NCI-H748 treated with DMSO at 0.1 percent for 48 hours (cell line): ENCODE results near the gene ACTL8.

Experiments used
- DNase-seq: peaks from one replicate; lab custom pipeline; 2025; lab: John Stamatoyannopoulos, UW

The ACTL8 gene, protein sequence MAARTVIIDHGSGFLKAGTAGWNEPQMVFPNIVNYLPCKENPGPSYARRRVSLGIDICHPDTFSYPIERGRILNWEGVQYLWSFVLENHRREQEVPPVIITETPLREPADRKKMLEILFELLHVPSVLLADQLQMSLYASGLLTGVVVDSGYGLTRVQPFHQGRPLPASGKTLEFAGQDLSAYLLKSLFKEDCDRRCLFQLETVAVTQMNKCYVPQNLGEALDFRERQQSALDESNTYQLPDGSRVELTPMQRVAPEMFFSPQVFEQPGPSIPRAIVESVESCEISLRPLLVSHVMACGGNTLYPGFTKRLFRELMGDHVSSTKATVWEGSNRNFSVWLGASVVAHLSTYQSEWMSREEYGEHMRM

GRCh38 chr1:17755120-17755519 is at the start of gene ACTL8:
TSS of gene ACTL8 (plus strand) at chr1:17755333. CDS start at chr1:17823009, 67,676 bp downstream.
- no peak for DNase-seq

DNA sequence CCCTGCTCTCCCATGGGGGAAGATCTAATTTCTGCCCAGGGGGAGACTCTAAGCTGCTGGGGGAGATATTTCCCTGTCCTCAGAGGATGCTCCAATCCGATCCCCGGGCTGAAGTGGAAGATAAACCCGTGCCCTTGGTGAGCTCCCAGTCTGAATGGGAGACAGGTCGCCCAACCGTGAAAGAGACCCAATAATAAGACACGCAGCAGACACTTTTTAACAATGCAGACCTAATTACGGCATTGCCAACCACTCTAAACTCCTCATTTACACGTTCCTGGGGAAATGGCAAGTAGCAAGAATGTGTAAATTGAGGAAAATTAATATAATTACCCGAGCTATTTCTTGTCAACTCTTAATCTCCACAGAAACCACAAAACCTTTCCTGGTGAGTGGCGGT is 48.7 kb upstream of the ACTL8 start:
- no peak for DNase-seq

- DNase-seq: no peak
These were observed 45.2 kb upstream of the ACTL8 start for GRCh38 chr1:17709981-17710380.

DNA sequence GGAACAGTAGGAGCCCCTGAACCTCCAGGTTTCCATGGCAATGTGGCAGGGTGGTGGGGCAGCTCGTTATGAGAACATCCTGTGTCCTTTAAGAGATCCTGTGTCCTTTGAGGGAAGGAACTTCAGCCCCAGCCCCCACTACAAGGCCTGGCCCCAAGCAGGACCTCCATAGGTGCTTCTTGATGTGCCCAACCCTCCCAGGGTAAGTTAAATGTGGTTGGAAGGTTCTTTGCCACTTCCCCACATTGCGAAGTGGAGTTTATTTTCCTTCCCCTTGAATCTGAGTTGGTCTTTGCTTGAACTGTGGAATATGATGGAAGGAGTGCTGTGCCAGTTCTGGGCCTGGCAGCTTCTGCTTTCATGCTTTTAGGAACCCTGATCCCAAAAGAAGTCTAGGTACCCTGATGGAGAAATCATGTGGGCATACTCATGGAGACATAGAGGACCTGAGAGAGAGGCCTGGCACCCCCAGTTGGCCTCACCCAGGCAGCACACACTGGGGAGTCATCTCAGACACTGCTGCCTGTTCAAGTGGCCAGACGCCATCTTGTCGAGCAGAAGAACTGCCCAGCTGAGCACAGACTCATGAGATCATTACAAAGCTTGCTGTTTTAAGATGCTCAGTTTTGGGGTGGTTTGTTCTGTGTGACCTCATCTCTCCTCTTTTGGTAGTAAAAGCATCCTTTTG is 44.1 kb upstream of the ACTL8 start:
- no peak for DNase-seq

DNA sequence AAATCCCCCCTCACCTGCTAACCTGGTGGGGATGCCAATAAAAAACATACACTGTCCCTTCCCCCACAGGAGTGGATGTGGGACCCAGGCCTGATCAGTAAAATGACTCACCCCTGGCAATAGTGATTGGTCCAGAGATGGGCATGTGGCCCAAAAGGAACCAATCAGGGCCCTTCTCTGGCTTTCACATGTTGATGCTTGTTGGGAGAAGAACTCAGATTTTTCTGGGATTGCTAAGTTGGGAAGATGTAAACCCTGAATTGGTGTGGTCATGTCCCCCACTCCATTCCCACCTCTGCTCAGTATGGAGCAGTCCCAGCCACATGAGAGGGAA is 43.6 kb upstream of the ACTL8 start:
- no peak for DNase-seq

GRCh38 chr1:17711941-17712340 is 43.2 kb upstream of the ACTL8 start:
- DNase-seq: no peak

DNA sequence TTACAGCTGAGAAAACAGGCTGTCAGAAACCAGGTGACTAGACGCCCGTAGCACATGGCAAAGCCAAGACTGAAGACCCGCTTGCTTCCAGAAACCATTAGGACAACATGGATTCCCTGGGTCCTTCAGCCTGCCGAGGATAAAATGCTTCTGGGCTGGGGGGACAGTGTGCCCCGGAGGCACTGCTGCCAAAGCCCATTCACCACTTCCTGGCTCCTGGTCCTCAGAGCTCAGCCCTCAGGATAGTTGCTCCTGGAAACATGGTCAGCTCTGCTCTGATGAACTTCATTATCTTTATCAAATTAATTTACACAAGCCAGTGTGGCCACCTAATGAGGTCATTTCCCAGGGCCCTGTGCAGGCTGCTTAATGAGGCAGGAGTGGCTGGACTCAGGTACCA is 41.1 kb upstream of the ACTL8 start:
- DNase-seq: no peak

DNA sequence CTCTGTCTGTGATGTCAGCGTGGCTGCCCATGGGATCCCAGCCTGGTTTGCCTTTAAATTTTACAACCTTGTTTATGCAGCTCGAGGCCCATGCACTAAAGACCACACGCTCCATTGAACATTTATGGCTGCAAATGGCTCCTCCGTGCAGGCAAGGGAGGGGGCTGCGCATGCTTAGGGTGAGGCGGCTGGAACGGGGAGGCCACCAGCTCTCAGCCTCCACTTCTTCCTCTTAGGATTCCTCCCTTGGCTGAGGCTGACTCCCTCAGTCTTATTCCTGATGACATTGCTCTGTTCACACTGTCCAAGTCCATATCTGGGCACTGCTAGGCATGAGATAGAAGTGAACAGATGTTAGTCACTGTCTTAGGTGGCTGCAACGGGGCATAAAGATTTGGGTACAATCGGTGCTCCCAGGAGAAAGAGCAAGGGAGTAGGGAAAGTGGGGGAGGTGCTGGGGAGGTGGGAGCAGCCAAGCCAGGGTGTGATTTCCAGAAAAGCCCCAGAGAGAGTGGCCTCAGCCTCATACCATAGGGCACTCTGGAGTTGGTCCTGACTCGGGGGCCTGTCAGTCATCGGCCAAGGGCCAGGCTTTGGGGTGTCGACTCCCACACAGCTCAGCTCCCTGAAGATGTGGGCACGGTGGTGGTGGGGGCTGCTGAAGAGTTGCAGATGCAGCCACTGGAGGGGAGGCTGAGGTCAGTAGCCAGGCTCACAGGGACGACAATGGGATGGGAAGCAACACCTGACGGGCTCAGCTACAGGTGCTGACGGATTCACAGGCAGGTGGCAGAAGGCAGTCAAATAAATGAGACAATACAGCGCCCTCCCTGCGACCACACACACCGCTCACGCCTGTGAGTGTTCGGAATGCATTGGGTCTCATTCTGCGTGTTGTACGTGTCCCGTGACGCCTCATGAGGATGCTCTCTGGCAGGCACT is 37.3 kb upstream of the ACTL8 start:
- no peak for DNase-seq

DNA sequence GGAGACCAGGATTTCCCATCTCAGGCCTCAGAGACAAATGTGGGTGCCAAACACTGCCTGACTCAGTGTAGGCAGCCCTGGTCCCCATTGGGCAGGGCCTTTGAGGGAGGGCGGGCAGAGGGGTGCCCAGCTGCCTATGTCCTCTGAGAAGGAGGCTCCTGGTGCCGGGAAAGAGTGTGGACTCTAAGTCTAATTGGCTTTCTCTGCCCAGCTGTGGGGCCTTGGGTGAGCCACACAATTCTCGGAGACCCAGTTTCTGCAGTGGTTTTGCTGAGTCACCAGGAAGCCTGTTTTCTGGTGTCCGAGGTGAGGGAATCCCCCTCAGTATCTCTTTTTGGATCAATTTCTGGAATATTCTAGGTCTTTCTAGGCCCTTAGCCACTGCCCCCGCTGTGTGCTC is 35.3 kb upstream of the ACTL8 start:
- DNase-seq: no peak

DNA sequence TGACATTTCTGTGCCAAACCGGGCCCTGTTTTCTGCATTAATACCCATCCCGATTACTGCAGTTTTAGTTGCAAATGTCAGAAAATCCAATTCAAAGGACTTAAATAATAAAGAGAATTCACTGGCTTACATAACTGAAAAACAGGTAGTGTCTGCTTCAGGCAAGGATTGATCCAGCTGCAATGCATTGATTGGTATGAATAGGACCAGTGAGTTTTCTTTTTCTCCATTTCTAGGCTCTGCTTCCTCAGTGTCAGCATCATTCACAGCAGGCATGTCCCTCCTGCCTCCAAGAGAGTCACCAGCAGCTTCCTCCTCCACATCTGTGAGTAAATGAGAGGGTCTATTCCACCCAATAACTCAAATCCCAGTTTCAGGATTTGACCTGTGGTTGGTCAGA is 33.7 kb upstream of the ACTL8 start:
- DNase-seq: no peak

DNA sequence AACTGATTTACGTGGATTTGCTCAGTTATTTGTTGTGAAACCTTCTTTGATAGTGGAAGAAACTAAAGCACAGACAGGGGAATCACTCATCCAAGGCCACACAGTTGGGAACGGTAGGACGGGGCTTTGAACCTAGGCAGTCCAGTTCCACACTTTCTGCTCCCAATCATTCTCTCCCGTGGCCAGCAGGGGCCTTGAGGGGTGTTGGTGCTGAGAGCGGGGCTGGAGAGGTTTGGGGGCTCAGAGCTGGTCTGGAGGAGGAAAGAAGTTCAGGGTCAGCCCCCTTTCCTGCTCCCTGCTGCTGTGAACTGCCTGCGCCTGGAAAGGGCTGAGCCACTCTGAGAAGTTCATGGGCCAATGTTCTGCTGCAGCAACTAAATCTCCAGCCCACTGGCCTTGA is 31.4 kb upstream of the ACTL8 start:
- no peak for DNase-seq

DNA sequence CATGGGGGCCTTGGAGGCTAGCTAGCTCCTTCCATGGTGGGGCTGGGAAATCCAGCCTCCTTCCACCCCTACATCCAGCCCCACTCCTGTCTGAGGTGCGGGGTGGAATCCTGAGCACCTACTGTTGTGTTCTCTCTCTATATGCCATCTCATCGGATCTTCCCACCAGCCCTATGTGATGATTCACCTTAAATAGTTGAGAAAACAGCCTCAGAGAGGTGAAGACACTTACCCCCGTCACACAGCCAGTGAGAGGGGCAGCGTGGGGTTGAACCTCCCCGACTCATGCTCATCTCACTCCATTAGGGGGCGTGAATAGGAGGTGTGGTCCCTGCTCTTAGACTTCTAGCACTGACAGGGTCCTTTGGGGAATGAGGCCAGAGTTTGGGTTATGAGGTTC is 31.0 kb upstream of the ACTL8 start:
- DNase-seq: no peak

DNA sequence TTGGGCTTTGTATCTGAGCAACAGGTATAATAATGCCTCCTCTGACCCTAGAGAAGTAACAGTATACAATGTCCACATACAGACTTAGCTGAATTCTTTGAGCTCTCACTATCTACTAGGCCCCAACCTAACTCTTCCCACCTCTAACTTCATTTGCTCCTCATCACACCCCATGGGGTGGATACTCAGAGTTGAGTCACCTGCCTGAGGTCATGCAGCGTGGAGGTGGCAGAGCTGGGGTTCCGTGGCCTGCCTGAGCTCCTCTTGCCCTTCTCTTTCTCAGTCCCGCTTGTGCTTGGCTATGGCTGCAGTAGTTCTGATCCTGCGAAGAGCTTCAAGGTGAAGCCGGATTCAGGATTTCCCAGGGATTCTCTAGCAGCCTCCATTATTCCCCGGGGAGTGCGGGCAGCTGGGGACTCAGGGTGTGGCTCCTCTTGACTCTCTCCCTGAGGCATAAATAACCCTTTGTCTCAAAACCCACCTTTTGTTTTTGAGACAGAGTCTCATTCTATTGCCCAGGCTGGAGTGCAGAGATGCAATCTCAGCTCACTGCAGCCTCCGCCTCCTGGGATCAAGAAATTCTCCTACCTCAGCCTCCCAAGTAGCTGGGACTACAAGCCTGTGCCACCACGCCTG is 29.9 kb upstream of the ACTL8 start:
- DNase-seq: no peak

DNA sequence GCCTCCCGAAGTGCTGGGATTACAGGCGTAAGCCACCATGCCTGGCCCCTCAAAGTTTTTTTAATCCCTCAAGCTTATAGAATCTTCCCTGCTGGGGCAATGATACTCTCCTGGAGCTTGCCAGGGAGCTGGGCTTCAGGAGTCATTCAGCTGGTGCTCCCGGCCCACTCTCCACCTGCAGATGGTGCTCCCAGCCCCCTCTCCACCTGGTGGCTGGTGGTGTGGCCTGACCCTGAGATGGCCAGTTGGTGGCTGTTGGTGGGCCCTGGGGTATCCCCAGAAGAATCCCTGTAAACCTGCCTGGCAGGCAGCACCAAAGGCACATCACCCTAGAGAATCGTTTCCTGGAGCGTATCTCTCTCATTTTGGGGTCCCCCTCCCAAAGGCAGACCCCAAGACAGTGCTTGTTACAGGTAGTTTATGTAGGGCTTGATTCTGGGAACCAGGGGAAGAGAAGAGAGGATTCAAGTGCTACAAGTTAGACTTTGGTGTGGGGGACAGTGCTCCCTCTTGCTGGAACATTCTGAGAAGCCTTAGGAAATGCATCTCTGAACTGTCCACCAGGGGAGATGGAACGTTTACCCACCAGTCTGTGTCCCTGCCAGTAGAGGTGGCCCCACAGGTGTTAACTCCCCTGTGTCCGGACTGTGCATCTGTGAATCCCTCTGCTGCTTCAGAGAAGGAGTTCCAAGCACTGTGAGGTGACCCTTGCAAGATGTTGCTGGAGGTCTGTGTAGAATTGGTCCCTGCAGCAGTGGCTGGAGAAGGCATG is 29.1 kb upstream of the ACTL8 start:
- no peak for DNase-seq

DNA sequence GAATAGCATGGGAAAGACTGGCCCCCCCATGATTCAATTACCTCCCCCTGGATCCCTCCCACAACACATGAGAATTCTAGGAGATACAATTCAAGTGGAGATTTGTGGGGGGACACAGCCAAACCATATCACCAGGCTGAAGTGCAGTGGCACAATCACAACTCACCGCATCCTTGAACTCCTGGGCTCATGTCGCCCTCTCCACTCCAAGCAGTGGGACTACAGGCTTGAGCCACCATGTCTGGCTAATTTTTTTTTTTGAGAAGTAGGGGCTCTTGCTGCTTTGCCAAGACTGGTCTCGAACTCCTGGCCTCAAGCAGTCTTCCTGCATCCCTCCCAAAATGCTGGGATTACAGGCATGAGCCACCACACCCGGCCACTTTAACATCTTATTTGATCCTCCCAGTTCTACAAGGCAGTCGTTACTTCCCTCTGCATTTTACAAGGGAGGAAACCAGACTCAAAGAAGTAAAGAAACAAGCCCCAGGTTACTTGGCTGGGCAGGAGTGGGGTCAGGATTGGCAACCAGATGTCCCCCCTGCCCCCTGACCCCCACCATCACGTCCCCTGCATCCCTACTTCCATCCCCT is 26.9 kb upstream of the ACTL8 start:
- DNase-seq: no peak

GRCh38 chr1:17729248-17729647 is 25.9 kb upstream of the ACTL8 start:
- DNase-seq: no peak

DNA sequence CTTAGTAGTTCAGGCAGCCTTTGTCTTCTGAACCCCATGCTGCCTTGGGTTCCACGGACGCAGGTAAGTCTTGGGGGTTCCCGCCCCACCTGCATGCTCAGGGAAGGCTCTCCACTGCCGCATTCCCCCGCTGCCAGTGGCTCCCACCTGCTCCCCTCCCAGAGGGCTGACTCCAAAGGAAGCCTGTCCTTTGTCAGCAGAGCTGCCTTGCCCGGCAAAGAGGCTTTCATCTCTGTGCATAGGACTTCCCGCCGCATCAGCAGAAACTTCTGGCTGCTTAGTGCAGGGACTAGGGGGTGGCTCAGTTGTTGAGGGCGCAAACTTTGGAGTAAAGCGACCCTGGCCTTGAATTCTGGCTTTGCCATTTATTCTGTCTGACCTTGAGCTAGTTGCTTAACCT is 25.2 kb upstream of the ACTL8 start:
- DNase-seq: no peak

DNA sequence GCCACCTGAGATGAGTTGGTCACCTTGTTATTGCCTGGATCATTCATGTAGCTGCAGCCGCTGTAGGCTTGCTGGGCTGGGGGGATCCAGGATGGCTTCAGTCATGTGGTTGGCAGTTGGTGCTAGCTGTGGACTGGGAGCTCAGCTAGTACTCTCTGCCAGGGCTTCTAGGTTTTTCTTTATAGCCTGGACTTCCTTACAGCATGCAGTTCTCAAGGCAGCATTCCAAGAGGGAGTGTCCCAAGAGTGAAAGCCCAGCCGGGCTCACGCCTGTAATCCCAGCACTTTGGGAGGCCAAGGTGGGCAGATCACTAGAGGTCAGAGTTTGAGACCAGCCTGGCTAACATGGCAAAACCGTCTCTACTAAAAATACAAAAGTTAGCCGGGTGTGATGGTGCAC is 23.7 kb upstream of the ACTL8 start:
- DNase-seq: no peak

DNA sequence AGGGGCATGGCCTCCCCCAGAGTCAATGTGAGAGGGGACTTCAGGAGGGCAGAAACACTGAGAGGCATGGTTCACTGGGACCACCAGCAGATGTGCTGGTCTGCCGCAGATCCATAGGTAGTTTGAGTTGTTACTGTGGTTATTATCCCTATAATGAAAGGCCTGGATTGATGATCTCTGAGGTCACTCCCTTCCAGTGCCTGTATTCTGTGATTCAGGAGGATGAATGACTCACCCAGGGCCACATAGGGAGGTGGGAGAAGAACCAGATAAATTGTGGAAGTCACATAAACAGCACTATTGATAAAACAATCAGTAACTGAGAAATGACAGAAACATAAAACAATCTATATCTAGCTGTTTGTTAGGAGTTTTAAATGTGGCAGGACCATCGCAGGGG is 22.7 kb upstream of the ACTL8 start:
- DNase-seq: no peak

DNA sequence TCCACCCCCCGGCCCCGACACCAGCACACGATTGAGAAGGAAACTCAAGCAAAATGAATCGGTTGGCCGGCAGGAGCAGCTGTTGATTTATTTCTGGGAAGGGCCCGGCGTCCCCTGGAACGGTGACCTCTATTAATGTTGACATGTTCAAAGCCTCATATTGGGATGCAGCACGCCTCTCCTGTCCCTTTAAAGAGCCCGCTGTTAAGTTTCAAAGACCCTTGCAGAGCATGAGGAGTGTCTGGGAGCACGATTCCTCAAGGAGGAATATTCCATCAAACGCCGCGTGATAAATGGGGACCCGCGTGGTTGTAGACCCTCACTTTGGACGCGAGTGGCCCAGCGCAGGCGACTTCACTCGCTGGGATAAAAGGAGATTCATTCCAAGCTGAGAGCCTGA is 21.5 kb upstream of the ACTL8 start:
- no peak for DNase-seq

DNA sequence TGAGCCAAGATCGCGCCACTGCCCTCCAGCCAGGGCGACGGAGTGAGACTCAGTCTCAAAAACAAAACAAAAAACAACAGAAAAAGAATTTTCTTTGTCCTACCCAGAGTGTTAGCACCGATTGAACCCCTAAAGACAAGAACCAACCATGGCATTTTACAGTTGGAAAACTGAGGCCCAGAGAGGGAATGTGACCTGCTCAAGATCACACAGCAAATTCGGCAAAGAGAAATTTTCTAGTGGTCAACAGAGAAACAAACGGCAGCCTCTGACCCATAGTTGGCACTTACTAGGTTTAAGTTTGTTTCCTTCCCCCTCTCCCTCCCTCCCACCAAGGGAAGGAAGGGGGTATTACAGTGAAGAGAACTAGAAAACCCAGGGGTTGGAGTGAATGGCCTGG is 20.5 kb upstream of the ACTL8 start:
- no peak for DNase-seq
